SK-N-MC (cell line): Measurements from ENCODE around the gene GALNT18.

Experiments
- DNase-seq: peaks from one replicate; pipeline ENCODE4 v3.0.0-alpha.2; 2011; ENCODE audit warnings: low read depth, low spot score
- H3K27ac ChIP-seq: fragments of 200-600 bp; sonication (generic); 2 replicates; pipeline ENCODE4 v1.5.1; 2016; ENCODE audit warnings: mixed run types
- H3K36me3 ChIP-seq: fragments of 200-600 bp; sonication (generic); 2 replicates; pipeline ENCODE4 v1.6.1; 2017; ENCODE audit warnings: antibody characterized with exemption, low read length, mixed read lengths; ENCODE audit not compliant: insufficient read depth
- H3K4me3 ChIP-seq: fragments of 200-600 bp; sonication (generic); 2 replicates; pipeline ENCODE4 v1.5.1; 2016
- H3K9ac ChIP-seq: fragments of 200-600 bp; sonication (generic); 2 replicates; pipeline ENCODE4 v1.8.0; 2017; ENCODE audit warnings: mixed run types, mixed read lengths; ENCODE audit not compliant: insufficient read length
- H3K9me3 ChIP-seq: fragments of 200-600 bp; sonication (generic); 2 replicates; pipeline ENCODE4 v1.6.1; 2017; ENCODE audit warnings: low read depth, mild to moderate bottlenecking, antibody characterized with exemption, low read length, moderate library complexity, mixed read lengths
- EZH2 ChIP-seq: fragments of 200-600 bp; sonication (generic); IDR thresholded peaks from one replicate; pipeline ENCODE4 v1.6.1; 2017; ENCODE audit warnings: antibody characterized with exemption
- FOXP2 ChIP-seq: optimal IDR thresholded peaks from 2 replicates; pipeline ENCODE3; 2011; ENCODE audit warnings: mild to moderate bottlenecking, moderate library complexity; ENCODE audit not compliant: insufficient read depth; ENCODE audit errors: extremely low read length, control extremely low read depth
- POLR2AphosphoS5 ChIP-seq: IDR thresholded peaks from 2 replicates; pipeline ENCODE4 v1.6.1; 2012; ENCODE audit warnings: mild to moderate bottlenecking, low read depth, low read length, borderline replicate concordance

GALNT18 gene

GRCh38 chr11:11459578-11459977 lies 162.2 kb downstream of the GALNT18 start:
- Histone ChIP-seq H3K4me3 (no peak overlapping the region), H3K9me3 (no peaks in the 10 kb centered on the region), H3K36me3 (no peaks in the 10 kb centered on the region), H3K27ac (no peak overlapping the region), H3K9ac (no peak overlapping the region)
- DNase-seq, result no peak
- no peak for TF ChIP-seq EZH2
- no peak for TF ChIP-seq POLR2AphosphoS5
- no peak for TF ChIP-seq FOXP2

GRCh38 chr11:11458485-11458884 lies 163.3 kb downstream of the GALNT18 start:
- no peak for TF ChIP-seq POLR2AphosphoS5
- no peak for TF ChIP-seq FOXP2
- no peak for TF ChIP-seq EZH2
- no peak overlapping the region for H3K9ac ChIP-seq
- H3K4me3 ChIP-seq, result no peak overlapping the region
- H3K9me3 ChIP-seq, result no peaks in the 10 kb centered on the region
- DNase-seq, result no peak
- H3K36me3 ChIP-seq, result no peaks in the 10 kb centered on the region
- no peak overlapping the region for H3K27ac ChIP-seq

- no peak overlapping the region for H3K27ac ChIP-seq
- TF ChIP-seq POLR2AphosphoS5 (no peak), EZH2 (no peak), FOXP2 (no peak)
- no peak for DNase-seq
- H3K36me3 ChIP-seq, result no peaks in the 10 kb centered on the region
- no peak overlapping the region for H3K9ac ChIP-seq
- H3K4me3 ChIP-seq, result no peak overlapping the region
- H3K9me3 ChIP-seq, result no peaks in the 10 kb centered on the region
Observed at GRCh38 chr11:11458001-11458400, 163.8 kb downstream of the GALNT18 start.

- no peak overlapping the region for H3K9ac ChIP-seq
- DNase-seq, result no peak
- TF ChIP-seq FOXP2 (no peak), EZH2 (no peak), POLR2AphosphoS5 (no peak)
- H3K4me3 ChIP-seq, result no peak overlapping the region
- no peak overlapping the region for H3K27ac ChIP-seq
- no peaks in the 10 kb centered on the region for H3K36me3 ChIP-seq
- no peaks in the 10 kb centered on the region for H3K9me3 ChIP-seq
Observed at GRCh38 chr11:11456866-11457265, 164.9 kb downstream of the GALNT18 start.

GRCh38 chr11:11454671-11455223 lies 167.1 kb downstream of the GALNT18 start:
- no peak for TF ChIP-seq POLR2AphosphoS5
- TF ChIP-seq FOXP2, result no peak
- TF ChIP-seq EZH2, result no peak
- Histone ChIP-seq H3K9ac (no peak overlapping the region), H3K4me3 (no peak overlapping the region), H3K36me3 (no peaks in the 10 kb centered on the region), H3K27ac (no peak overlapping the region), H3K9me3 (no peaks in the 10 kb centered on the region)
- DNase-seq, result no peak

GRCh38 chr11:11451501-11452005 lies 170.3 kb downstream of the GALNT18 start:
- DNase-seq, result no peak
- no peak overlapping the region for H3K27ac ChIP-seq
- H3K4me3 ChIP-seq, result no peak overlapping the region
- H3K9ac ChIP-seq, result no peak overlapping the region
- no peaks in the 10 kb centered on the region for H3K36me3 ChIP-seq
- no peak for TF ChIP-seq POLR2AphosphoS5
- TF ChIP-seq EZH2, result no peak
- no peak for TF ChIP-seq FOXP2
- no peaks in the 10 kb centered on the region for H3K9me3 ChIP-seq

- no peaks in the 10 kb centered on the region for H3K36me3 ChIP-seq
- H3K27ac ChIP-seq, result no peak overlapping the region
- no peak overlapping the region for H3K9ac ChIP-seq
- TF ChIP-seq POLR2AphosphoS5 (no peak), FOXP2 (no peak), EZH2 (no peak)
- DNase-seq, result no peak
- H3K4me3 ChIP-seq, result no peak overlapping the region
- no peaks in the 10 kb centered on the region for H3K9me3 ChIP-seq
Observed at GRCh38 chr11:11450744-11451362, 171.0 kb downstream of the GALNT18 start.

- H3K4me3 ChIP-seq, result no peak overlapping the region
- TF ChIP-seq POLR2AphosphoS5, result no peak
- no peak for TF ChIP-seq FOXP2
- TF ChIP-seq EZH2, result no peak
- DNase-seq, result no peak
Observed at GRCh38 chr11:11449327-11449726, 172.5 kb downstream of the GALNT18 start.

More at GRCh38 chr11:11449327-11449726, 172.5 kb downstream of the GALNT18 start:
- Histone ChIP-seq H3K27ac (no peak overlapping the region), H3K36me3 (no peaks in the 10 kb centered on the region), H3K9ac (no peak overlapping the region), H3K9me3 (no peaks in the 10 kb centered on the region)
